ENCODE measurements around the gene ADCY3.

Gene ADCY3

GRCh38 chr2:24771061-24771460 lies 149.0 kb downstream of the ADCY3 start:
- H3K4me3 ChIP-seq (ENCODE audit: control insufficient read depth, low read depth, low read length) = no peak overlapping the region
- no peak for TF ChIP-seq CTCF (conservative IDR thresholded peaks at IDR 0.05; ENCODE audit: control insufficient read depth, insufficient read depth, low read depth, low read length)
- DNase-seq (ENCODE audit: low read depth) = no peak

All from fibroblast of mammary gland (primary cell).